ENCODE data around the gene ZDBF2. TPM values are rescaled to one million over a fixed set of nuclear protein-coding genes. Genes with fewer than 3 reads are reported as not detected.

The ZDBF2 gene
- total RNA-seq, 4 donors from 2014 or later: 5.9 to 8.3 (median 7.4) TPM

GRCh38 chr2:206263959-206264603, 10.4 kb upstream of the ZDBF2 start:
- no peak for TF ChIP-seq CTCF (IDR thresholded peaks at IDR 0.05; ENCODE audit: low read depth)

- TF ChIP-seq CTCF (IDR thresholded peaks at IDR 0.05; ENCODE audit: low read depth): no peak
Measured at GRCh38 chr2:206266130-206267125, 8.0 kb upstream of the ZDBF2 start.

- no peak for TF ChIP-seq CTCF (IDR thresholded peaks at IDR 0.05; ENCODE audit: low read depth)
Measured at GRCh38 chr2:206267567-206267966, 6.9 kb upstream of the ZDBF2 start.

GRCh38 chr2:206271065-206271464, 3.4 kb upstream of the ZDBF2 start:
- TF ChIP-seq CTCF (IDR thresholded peaks at IDR 0.05; ENCODE audit: low read depth): no peak

GRCh38 chr2:206273905-206274304, 558 bp upstream of the ZDBF2 start:
- no peak for TF ChIP-seq CTCF (IDR thresholded peaks at IDR 0.05; ENCODE audit: low read depth)

- no peak for TF ChIP-seq CTCF (IDR thresholded peaks at IDR 0.05; ENCODE audit: low read depth)
Measured at GRCh38 chr2:206275312-206276055, 1.0 kb downstream of the ZDBF2 start.

Data from subcutaneous adipose tissue (tissue), 4 donors.